HPDE6-E6E7 (cell line): ENCODE results near the gene AAK1.
A peak's percentile ranks its signal among the peaks of the same experiment; 100 is the strongest.
"Not testable (repeated sequence)": the region's sequence is repeated elsewhere in the genome, so short reads cannot be mapped to it uniquely, and the experiment has no call there.

ENCODE experiments used
- DNase-seq: peaks from one replicate; pipeline ENCODE4 v3.0.0; 2011; ENCODE audit warnings: missing footprints; ENCODE audit errors: extremely low spot score

AAK1 gene

GRCh38 chr2:69575371-69575770, 68.2 kb downstream of the AAK1 start:
- not testable (repeated sequence) for DNase-seq

- no peak for DNase-seq
Measured at GRCh38 chr2:69572641-69573040, 70.9 kb downstream of the AAK1 start.

GRCh38 chr2:69571189-69571588, 72.3 kb downstream of the AAK1 start:
- no peak for DNase-seq

- peak; percentile 26 for DNase-seq
Measured at GRCh38 chr2:69570474-69570873, 73.1 kb downstream of the AAK1 start.

- DNase-seq: no peak
Measured at GRCh38 chr2:69567909-69568300, 75.6 kb downstream of the AAK1 start.

GRCh38 chr2:69567157-69567908, 76.2 kb downstream of the AAK1 start:
- peak; percentile 21 for DNase-seq

GRCh38 chr2:69566669-69567068, 76.9 kb downstream of the AAK1 start:
- DNase-seq: no peak

GRCh38 chr2:69565431-69565839, 78.1 kb downstream of the AAK1 start:
- peak; percentile 20 for DNase-seq

- DNase-seq: no peak
Measured at GRCh38 chr2:69564604-69565003, 78.9 kb downstream of the AAK1 start.

- no peak for DNase-seq
Measured at GRCh38 chr2:69563021-69563420, 80.5 kb downstream of the AAK1 start.

- DNase-seq: no peak
Measured at GRCh38 chr2:69561101-69561500, 82.4 kb downstream of the AAK1 start.

- no peak for DNase-seq
Measured at GRCh38 chr2:69560147-69560482, 83.4 kb downstream of the AAK1 start.

GRCh38 chr2:69559442-69560146, 83.9 kb downstream of the AAK1 start:
- peak; percentile 56 for DNase-seq

- no peak for DNase-seq
Measured at GRCh38 chr2:69556008-69556407, 87.5 kb downstream of the AAK1 start.

- DNase-seq: no peak
Measured at GRCh38 chr2:69554981-69555380, 88.6 kb downstream of the AAK1 start.

- DNase-seq: no peak
Measured at GRCh38 chr2:69554568-69554967, 89.0 kb downstream of the AAK1 start.

- no peak for DNase-seq
Measured at GRCh38 chr2:69553991-69554390, 89.5 kb downstream of the AAK1 start.

GRCh38 chr2:69550511-69550910, 93.0 kb downstream of the AAK1 start:
- DNase-seq: not testable (repeated sequence)

- DNase-seq: peak; percentile 22
Measured at GRCh38 chr2:69549421-69549820, 94.1 kb downstream of the AAK1 start.

- DNase-seq: no peak
Measured at GRCh38 chr2:69547984-69548715, 95.4 kb downstream of the AAK1 start.

GRCh38 chr2:69546646-69547045, 96.9 kb downstream of the AAK1 start:
- DNase-seq: no peak

GRCh38 chr2:69545477-69545932, 98.0 kb downstream of the AAK1 start:
- no peak for DNase-seq

GRCh38 chr2:69544951-69545350, 98.6 kb downstream of the AAK1 start:
- no peak for DNase-seq
